DMS53 treated with DMSO at 0.1 percent for 48 hours (cell line): Measurements from ENCODE around the gene SERGEF.

Experiments
- DNase-seq: peaks from one replicate; lab custom pipeline; 2025; ENCODE audit not compliant: unreplicated experiment; lab: John Stamatoyannopoulos, UW

The SERGEF gene

GRCh38 chr11:17867341-17867740 lies 145.5 kb downstream of the SERGEF start:
- DNase-seq = no peak

GRCh38 chr11:17865765-17866428 lies 146.9 kb downstream of the SERGEF start:
- DNase-seq = no peak

- DNase-seq = peak; percentile 21
Measured at GRCh38 chr11:17864478-17864941, 148.3 kb downstream of the SERGEF start.

- no peak for DNase-seq
Measured at GRCh38 chr11:17861036-17861755, 151.7 kb downstream of the SERGEF start.

- DNase-seq = no peak
Measured at GRCh38 chr11:17859552-17859951, 153.3 kb downstream of the SERGEF start.

GRCh38 chr11:17855531-17856290 lies 157.1 kb downstream of the SERGEF start:
- DNase-seq = no peak

GRCh38 chr11:17853280-17853679 lies 159.6 kb downstream of the SERGEF start:
- DNase-seq = no peak

GRCh38 chr11:17852246-17852645 lies 160.6 kb downstream of the SERGEF start:
- no peak for DNase-seq

- no peak for DNase-seq
Measured at GRCh38 chr11:17851697-17852096, 161.2 kb downstream of the SERGEF start.

GRCh38 chr11:17850336-17850735 lies 162.5 kb downstream of the SERGEF start:
- DNase-seq = no peak

GRCh38 chr11:17848715-17849114 lies 164.1 kb downstream of the SERGEF start:
- no peak for DNase-seq

- no peak for DNase-seq
Measured at GRCh38 chr11:17846852-17847453, 165.9 kb downstream of the SERGEF start.

- DNase-seq = no peak
Measured at GRCh38 chr11:17845431-17845881, 167.4 kb downstream of the SERGEF start.

GRCh38 chr11:17840101-17840548 lies 172.7 kb downstream of the SERGEF start:
- DNase-seq = no peak

- no peak for DNase-seq
Measured at GRCh38 chr11:17839450-17839849, 173.4 kb downstream of the SERGEF start.

- DNase-seq = no peak
Measured at GRCh38 chr11:17838102-17838501, 174.7 kb downstream of the SERGEF start.

GRCh38 chr11:17831883-17832282 lies 181.0 kb downstream of the SERGEF start:
- DNase-seq = no peak

- no peak for DNase-seq
Measured at GRCh38 chr11:17831228-17831627, 181.6 kb downstream of the SERGEF start.

- DNase-seq = no peak
Measured at GRCh38 chr11:17828311-17828751, 184.5 kb downstream of the SERGEF start.

GRCh38 chr11:17827006-17827405 lies 185.8 kb downstream of the SERGEF start:
- peak; percentile 9 for DNase-seq

- no peak for DNase-seq
Measured at GRCh38 chr11:17822401-17822781, 190.5 kb downstream of the SERGEF start.
